GM23338 (cell line): ENCODE measurements around the gene PHRF1. TPM values are rescaled to one million over a fixed set of nuclear protein-coding genes. Genes with fewer than 3 reads are reported as not detected.

Experiments used
- ATAC-seq: fragments of 200-7000 bp; cut with Tn5 transposase; 3 replicates; pipeline ENCODE4 v1.9.1; 2020
- DNase-seq: peaks from one replicate; pipeline ENCODE4 v3.0.0-alpha.2; 2015; ENCODE audit warnings: low spot score
- H2AFZ ChIP-seq: fragments of 200-600 bp; sonication (generic); 2 replicates; pipeline ENCODE4 v1.8.0; 2016; ENCODE audit warnings: antibody characterized with exemption, mild to moderate bottlenecking, moderate library complexity
- H3F3A ChIP-seq: fragments of 200-600 bp; sonication (generic); replicated peaks from 2 replicates; pipeline ENCODE4 v1.8.0; 2017; ENCODE audit warnings: antibody characterized with exemption, mixed run types, low read depth
- H3K27ac ChIP-seq: fragments of 200-600 bp; sonication (generic); 2 replicates; pipeline ENCODE4 v1.6.1; 2016; ENCODE audit warnings: low read depth
- H3K27me3 ChIP-seq: fragments of 200-600 bp; sonication (generic); 2 replicates; pipeline ENCODE4 v1.8.0; 2016; ENCODE audit warnings: mild to moderate bottlenecking, mixed run types, moderate library complexity; ENCODE audit not compliant: insufficient read depth
- H3K36me3 ChIP-seq: fragments of 200-600 bp; sonication (generic); 2 replicates; pipeline ENCODE4 v1.8.0; 2016; ENCODE audit warnings: mild to moderate bottlenecking; ENCODE audit not compliant: insufficient read depth
- H3K4me1 ChIP-seq: fragments of 200-600 bp; sonication (generic); 2 replicates; pipeline ENCODE4 v1.8.0; 2016; ENCODE audit warnings: mild to moderate bottlenecking, moderate library complexity; ENCODE audit not compliant: insufficient read depth
- H3K4me2 ChIP-seq: fragments of 200-600 bp; sonication (generic); 2 replicates; pipeline ENCODE4 v1.7.1; 2017; ENCODE audit warnings: mixed run types
- H3K4me3 ChIP-seq: fragments of 200-600 bp; sonication (generic); 2 replicates; pipeline ENCODE4 v1.6.1; 2016; ENCODE audit warnings: mixed run types
- H3K79me2 ChIP-seq: fragments of 200-600 bp; sonication (generic); replicated peaks from 2 replicates; pipeline ENCODE4 v1.8.0; 2017; ENCODE audit warnings: mild to moderate bottlenecking; ENCODE audit not compliant: insufficient read depth
- H3K9me2 ChIP-seq: fragments of 200-600 bp; sonication (generic); 2 replicates; pipeline ENCODE4 v1.8.0; 2017; ENCODE audit not compliant: insufficient read depth
- H4K20me1 ChIP-seq: fragments of 200-600 bp; sonication (generic); replicated peaks from 2 replicates; pipeline ENCODE4 v1.8.0; 2017; ENCODE audit warnings: mild to moderate bottlenecking; ENCODE audit not compliant: insufficient read depth
- H3K27ac Mint-ChIP-seq: 2 replicates; pipeline ENCODE4 v1.8.0; 2020; ENCODE audit warnings: inconsistent platforms, mild to moderate bottlenecking, moderate library complexity, mixed read lengths
- H3K27me3 Mint-ChIP-seq: 3 replicates; pipeline ENCODE4 v1.8.0; 2022; ENCODE audit warnings: low read depth, mild to moderate bottlenecking, moderate library complexity, mixed read lengths, inconsistent platforms; ENCODE audit not compliant: insufficient read depth, poor library complexity
- H3K36me3 Mint-ChIP-seq: 3 replicates; pipeline ENCODE4 v1.8.0; 2021; ENCODE audit warnings: low read depth, mild to moderate bottlenecking, inconsistent platforms, moderate library complexity, mixed read lengths
- H3K4me1 Mint-ChIP-seq: 3 replicates; pipeline ENCODE4 v1.8.0; 2020; ENCODE audit warnings: mild to moderate bottlenecking, inconsistent platforms, mixed read lengths
- H3K4me3 Mint-ChIP-seq: 3 replicates; pipeline ENCODE4 v1.8.0; 2021; ENCODE audit warnings: moderate library complexity, mild to moderate bottlenecking, inconsistent platforms, mixed read lengths
- H3K9me3 Mint-ChIP-seq: 3 replicates; pipeline ENCODE4 v1.8.0; 2020; ENCODE audit warnings: moderate library complexity, mild to moderate bottlenecking, inconsistent platforms, mixed read lengths
- STAT1 ChIP-seq: IDR thresholded peaks from one replicate; pipeline ENCODE4 v1.6.1; 2016; ENCODE audit warnings: antibody characterized with exemption; ENCODE audit not compliant: unreplicated experiment
- ZNF462 ChIP-seq: fragments of 250-450 bp; sonication (Bioruptor Pico); IDR thresholded peaks from 2 replicates; pipeline ENCODE4 v1.5.0; 2020; ENCODE audit warnings: mild to moderate bottlenecking, moderate library complexity
- polyA plus RNA-seq: library from polyadenylated mRNA; unstranded; fragments of >200 nt; fragmentation: Nextera tagmentation; extraction: Ambion mirVana; gene quantifications from 2 replicates; pipeline ENCODE4 v1.2.1, GENCODE V29; 2016
- total RNA-seq: library from RNA; depleted of rRNA; stranded (reverse); fragments of >200 nt; shearing (Covaris generic); gene quantifications from 2 replicates; pipeline ENCODE4 v1.2.3, GENCODE V29; 2014

The PHRF1 gene
- total and polyA plus RNA-seq, 2 experiments from 2014 or later, result 11.0 to 45.9 TPM

- TF ChIP-seq ZNF462 (CRISPR knock-in tag), result no peak
- TF ChIP-seq STAT1, result no peak
Measured at GRCh38 chr11:592918-593317, 16.6 kb downstream of the PHRF1 start (continued).

- Histone ChIP-seq H2AFZ (no peak overlapping the region), H3K4me3 (no peak overlapping the region), H3F3A (peaks cover 19% of the 10 kb centered on the region), H3K4me1 (no peaks in the 10 kb centered on the region), H3K9me2 (no peaks in the 10 kb centered on the region), H4K20me1 (peaks cover 19% of the 10 kb centered on the region; the same call in 1 of the 2 replicates), H3K27me3 (no peaks in the 10 kb centered on the region), H3K4me2 (no peak overlapping the region), H3K27ac (no peak overlapping the region), H3K36me3 (peaks cover 20% of the 10 kb centered on the region; the same call in 1 of the 2 replicates), H3K79me2 (peaks cover 14% of the 10 kb centered on the region; the same call in 1 of the 2 replicates)
- no peak for DNase-seq
- H3K36me3 Mint-ChIP-seq, result peaks cover 77% of the 10 kb centered on the region
- H3K4me1 Mint-ChIP-seq, result no peaks in the 10 kb centered on the region; the same call in 2 of the 3 replicates
- TF ChIP-seq ZNF462 (CRISPR knock-in tag), result no peak
- no peak overlapping the region for H3K4me3 Mint-ChIP-seq
- H3K27ac Mint-ChIP-seq, result no peak overlapping the region
- H3K27me3 Mint-ChIP-seq, result peaks cover 18% of the 10 kb centered on the region
- no peaks in the 10 kb centered on the region; the same call in none of the 3 replicates for H3K9me3 Mint-ChIP-seq
- ATAC-seq, result no peak
Measured at GRCh38 chr11:593347-593746, 17.1 kb downstream of the PHRF1 start.
